HEK293T (cell line): Measurements from ENCODE around the gene GRID1.

Experiments
- BHLHE40 ChIP-seq: fragments of 450-650 bp; IDR thresholded peaks from 2 replicates; pipeline ENCODE4 v1.6.1; 2016; ENCODE audit warnings: mild to moderate bottlenecking, moderate library complexity, borderline replicate concordance
- FOXA1 ChIP-seq: fragments of 450-650 bp; IDR thresholded peaks from 2 replicates; pipeline ENCODE4 v1.6.1; 2016; ENCODE audit warnings: mild to moderate bottlenecking
- FOXK2 ChIP-seq: fragments of 450-650 bp; IDR thresholded peaks from 2 replicates; pipeline ENCODE4 v1.6.1; 2016; ENCODE audit warnings: mild to moderate bottlenecking
- FOXM1 ChIP-seq: fragments of 450-650 bp; IDR thresholded peaks from 2 replicates; pipeline ENCODE4 v1.6.1; 2017; ENCODE audit warnings: mild to moderate bottlenecking, borderline replicate concordance
- HDGF ChIP-seq: fragments of 450-650 bp; IDR thresholded peaks from 2 replicates; pipeline ENCODE4 v1.6.1; 2017; ENCODE audit warnings: antibody characterized with exemption, borderline replicate concordance
- TARDBP ChIP-seq: fragments of 450-650 bp; IDR thresholded peaks from 2 replicates; pipeline ENCODE4 v1.6.1; 2016

- TF ChIP-seq BHLHE40, result no peak
- no peak for TF ChIP-seq HDGF
- no peak for TF ChIP-seq FOXM1
- TF ChIP-seq FOXA1, result no peak
- no peak for TF ChIP-seq TARDBP
- no peak for TF ChIP-seq FOXK2
Measured at GRCh38 chr10:85682621-85683020, 684.0 kb downstream of the GRID1 start.
